HG02885 (cell line): ENCODE data around the gene ESF1.
"Not testable (repeated sequence)": the region's sequence is repeated elsewhere in the genome, so short reads cannot be mapped to it uniquely, and the experiment has no call there.

Experiments
- ATAC-seq: cut with Tn5 transposase; IDR thresholded peaks from one replicate; pipeline ENCODE4 v1.9.1; 2021; ENCODE audit warnings: mild to moderate bottlenecking; ENCODE audit not compliant: unreplicated experiment, poor library complexity

ESF1 gene

DNA sequence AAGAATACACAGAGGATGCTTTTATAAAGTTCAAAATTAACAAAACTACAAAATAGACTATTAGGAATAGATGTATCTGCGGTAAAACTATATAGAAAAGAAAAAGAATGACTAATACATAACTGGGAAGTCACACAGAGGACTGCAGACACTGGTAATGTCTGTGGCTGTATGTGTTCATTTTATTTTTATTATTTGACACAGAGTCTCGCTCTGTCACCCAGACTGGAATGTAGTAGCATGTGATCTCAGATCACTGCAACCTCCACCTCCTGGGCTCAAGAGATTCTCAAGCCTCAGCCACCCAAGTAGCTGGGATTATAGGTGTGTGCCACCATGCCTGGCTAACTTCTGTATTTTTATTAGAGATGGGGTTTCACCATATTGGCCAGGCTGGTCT is 38.9 kb downstream of the ESF1 start:
- ATAC-seq: no peak

DNA sequence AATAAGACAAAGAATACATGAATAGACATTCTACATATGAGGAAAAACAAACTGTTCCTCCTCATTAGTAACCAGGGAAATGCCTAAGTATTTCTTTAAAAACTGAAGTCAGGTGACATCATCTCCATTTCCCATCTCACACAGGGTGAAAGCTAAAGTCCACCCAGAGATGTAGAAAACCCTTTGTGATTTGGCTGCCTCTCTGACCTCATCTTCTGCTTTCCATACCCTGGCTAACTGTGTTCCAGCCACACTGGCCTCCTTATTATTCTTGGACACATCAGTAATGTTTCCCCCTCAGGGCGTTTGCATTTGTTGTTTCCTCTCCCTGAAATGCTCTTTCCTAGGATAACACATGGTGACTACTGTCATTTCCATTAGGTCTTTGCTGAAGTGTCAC is 40.4 kb downstream of the ESF1 start:
- no peak for ATAC-seq

DNA sequence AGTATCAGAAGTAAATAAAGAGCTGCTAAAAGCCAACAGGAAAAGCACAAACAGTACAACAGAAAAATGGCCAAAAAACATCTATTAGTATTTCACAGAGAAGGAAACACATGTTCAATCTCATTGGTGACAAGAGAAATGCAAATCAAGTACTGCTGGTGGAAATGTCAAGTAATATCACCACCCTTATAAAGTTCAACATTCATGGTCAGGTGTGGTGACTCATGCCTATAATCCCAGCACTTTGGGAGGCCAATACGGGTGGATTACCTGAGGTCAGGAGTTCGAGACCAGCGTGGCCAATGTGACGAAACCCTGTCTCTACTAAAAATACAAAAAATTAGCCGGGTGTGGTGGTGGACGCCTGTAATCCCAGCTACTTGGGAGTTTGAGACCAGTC is 42.8 kb downstream of the ESF1 start:
- ATAC-seq: no peak

DNA sequence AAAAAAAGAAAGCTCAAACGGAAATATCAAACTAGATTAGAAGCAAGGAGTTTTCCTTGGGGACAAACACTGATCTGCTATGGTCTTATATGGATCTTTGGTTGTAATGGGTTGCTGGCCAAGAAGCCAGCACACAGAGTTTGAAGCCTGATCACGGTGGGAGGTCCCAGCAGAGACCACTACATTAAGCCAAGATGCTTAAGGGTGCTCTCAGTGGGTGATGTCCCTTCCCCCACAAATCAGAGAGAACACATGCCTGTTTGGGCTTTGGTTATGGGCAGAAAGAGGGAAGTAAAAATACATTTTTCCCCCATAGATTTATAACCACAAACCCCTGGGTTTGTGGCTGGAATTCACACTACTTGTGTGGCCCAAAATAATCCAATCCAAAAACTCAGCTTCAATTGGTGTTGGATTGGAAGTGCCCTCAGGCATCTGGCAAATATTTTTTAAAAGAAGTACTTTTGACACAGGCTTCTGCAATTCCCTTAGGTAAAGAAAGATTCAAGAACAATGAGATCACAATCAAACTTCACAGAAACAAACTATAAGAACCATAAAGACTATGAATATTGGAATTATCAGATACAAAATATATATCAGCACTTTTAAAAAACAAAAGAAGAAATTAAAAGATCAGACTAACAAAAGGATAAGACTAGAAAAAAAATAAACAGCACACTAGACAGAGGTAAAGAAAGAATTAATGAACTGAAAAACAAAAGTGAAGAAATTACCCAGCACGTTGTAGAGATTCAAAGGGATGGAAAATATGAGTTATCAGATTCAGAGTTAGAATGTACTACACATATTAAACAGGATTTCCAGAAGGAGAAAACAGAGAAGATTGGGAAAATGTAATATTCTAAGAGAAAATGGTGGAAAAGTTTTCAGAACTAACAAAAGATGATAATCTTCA is 44.7 kb downstream of the ESF1 start:
- ATAC-seq: no peak

DNA sequence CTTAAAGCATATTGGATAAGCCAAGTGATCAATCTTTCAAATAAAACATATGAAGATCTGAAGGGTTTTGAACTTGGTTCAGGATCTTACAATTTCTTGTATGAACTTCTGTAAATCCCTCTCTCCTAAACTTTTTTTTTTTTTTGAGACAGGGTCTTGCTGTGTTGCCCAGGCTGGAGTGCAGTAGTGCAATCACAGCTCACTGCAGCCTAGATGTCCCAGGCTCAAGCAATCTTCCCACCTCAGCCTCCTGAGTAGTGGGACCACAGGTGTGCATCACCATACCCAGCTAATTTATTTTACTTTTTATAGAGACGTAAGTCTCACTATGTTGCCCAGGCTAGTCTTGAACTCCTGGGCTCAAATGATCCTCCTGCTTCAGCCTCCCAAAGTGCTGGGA is 46.5 kb downstream of the ESF1 start:
- ATAC-seq: not testable (repeated sequence)

DNA sequence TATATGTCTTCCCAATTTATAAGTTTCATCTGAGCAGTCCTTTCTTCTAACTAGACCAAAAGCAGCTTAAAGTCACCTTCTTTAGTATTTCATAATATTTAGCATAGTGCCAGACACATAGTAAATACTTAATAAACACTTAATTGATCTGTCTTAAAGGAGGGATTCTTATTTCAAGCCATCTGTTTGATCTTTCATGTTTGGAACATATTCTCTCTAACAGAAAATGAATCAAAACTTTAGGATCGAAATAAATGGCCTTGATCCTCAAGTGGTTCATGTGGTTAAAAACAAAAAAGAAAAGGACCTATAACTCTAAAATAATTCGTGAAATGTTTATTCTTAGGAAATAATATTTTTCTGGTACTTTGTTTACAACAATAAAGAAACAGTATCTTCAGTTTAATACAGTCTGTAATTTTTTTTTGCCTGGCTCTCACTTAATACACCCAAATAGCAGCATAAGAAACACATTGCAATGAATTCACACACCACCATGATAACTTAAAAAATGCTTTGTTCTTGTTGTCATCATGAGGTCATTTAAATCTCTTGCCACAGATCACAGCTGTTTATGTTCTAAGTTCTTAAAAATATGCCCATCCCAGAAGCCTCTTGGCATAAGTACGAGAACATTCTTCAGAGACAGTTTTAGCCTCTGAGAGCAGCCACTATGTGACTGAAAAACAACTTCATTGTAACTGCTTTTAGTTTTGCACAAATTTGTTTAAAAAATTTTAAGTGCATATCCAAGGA is 48.1 kb downstream of the ESF1 start:
- no peak for ATAC-seq

DNA sequence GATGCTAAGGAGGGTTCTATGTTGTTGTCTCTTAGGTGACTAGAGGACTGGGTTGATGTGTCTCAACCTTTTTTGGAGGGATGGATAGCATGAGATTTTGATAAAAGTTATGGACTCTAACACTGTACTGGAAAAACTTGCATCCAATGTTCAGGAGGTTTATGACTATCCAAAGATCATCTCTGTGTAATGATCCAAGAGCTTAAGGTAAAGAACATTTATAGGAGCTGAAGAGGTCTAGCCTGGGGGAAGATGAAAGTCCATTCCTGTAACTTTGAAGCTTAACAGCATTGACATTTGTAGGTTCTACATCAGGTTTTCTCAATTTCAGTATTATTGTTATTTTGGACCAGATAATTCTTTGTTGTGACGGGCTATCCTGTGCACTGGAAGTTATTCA is 48.9 kb downstream of the ESF1 start:
- ATAC-seq: no peak

DNA sequence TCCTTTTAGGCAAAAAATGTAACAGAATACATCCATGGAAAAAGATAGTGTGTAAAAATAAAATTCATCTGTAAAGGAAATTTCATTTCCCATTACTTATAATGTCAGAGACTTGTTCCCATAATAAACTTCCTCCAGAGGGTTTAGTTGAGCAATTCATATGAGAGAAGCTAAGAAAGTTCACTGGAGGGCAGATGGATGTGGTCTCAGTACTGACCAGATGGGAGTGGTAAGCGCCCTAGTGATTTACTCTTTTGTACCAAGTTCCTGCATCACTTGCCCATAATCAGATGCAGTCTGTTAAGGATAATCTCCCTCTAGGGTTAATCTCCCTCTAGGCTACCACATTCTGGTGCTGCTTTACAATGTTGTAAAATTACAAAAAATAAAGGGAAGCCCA is 61.7 kb downstream of the ESF1 start:
- no peak for ATAC-seq

DNA sequence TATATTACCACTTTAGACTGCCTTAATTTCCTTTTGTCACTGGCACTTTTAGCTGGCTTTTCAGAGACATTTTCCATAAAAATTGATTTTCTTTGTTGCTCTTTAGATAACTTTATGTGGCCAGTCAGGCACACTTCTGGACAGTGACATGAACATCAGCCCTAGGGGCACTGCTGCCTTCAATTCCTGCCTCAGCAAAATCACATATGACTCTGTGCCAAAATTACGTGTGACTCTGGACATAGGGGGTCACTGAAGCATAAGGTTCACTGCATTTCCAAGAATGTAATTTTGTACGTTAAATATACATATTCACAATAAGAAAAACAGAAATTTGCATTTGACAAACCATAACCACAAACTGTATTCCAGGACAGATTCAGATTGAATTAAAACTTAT is 66.5 kb downstream of the ESF1 start:
- peak; percentile 50 for ATAC-seq

DNA sequence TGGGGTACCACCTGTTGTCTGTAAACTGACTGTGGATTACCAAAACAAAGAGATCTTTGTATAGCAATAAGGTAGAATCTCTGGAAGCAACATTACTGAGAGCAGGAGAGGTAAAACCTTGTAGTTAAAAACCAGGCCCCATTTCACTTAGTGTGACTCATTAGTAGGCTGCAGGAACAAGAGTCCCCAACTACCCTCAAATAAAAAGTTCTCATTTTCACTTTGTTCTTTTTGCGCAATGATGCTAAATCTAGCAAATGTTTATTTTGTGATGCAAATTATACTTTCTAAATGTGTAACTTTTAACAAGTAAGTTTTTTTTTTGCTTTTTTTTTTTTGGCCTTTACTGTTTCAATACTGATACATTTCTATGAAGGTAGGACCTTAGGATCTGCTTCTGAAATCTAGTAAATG is 67.1 kb downstream of the ESF1 start:
- ATAC-seq: peak; percentile 96

DNA sequence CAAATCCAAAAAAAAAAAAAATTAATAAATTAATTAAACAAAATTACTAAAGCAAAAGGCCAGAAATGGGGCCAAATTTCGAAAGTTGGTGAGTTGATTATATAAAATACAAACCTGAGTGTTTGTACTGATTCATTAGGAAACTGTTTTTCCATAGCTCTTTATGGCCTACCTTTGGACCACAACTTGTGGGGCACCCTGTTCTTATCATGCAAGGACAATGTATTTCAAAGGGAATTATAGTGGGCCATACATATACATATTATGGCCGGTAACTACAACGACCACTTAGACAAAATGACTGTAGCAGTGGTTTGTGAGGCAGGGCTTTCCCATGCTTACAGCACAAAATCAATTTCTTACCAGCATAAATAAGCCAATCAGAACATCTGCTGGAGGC is 69.5 kb downstream of the ESF1 start:
- no peak for ATAC-seq

DNA sequence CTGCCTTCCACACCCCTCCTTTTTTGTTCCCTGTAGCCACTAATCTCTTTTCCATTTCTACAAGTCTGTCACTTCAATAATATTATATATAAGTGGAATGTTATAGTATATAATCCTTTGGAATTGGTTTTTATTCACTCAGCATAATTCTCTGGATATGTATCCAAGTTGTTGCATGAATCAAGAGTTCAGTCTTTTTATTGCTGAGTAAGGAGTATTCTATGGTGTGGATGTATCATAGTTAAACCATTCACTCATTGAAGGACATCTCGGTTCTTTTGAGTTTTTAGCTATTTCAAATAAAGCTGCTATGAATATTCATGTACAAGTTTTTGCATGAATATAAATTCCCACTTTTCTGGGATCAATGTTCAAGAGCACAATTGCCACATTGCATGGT is 76.5 kb downstream of the ESF1 start:
- ATAC-seq: no peak

DNA sequence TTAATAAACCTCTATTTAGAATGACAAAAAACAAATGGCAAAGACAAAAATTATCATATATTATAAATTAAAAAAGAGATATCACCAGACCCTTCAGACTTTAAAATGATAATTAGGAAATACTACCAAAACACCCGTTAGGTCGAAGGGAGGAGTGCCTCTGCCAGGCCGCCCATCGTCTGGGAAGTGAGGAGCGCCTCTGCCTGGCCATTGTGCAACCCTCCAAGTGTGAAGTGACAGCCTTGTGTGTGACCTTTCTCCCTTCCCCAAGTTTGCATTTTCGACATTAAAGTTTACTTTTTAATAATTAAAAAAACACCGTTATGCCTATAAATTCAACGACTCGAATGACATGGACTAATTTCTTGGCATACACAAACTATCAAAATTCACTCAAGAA is 81.5 kb downstream of the ESF1 start:
- ATAC-seq: no peak

DNA sequence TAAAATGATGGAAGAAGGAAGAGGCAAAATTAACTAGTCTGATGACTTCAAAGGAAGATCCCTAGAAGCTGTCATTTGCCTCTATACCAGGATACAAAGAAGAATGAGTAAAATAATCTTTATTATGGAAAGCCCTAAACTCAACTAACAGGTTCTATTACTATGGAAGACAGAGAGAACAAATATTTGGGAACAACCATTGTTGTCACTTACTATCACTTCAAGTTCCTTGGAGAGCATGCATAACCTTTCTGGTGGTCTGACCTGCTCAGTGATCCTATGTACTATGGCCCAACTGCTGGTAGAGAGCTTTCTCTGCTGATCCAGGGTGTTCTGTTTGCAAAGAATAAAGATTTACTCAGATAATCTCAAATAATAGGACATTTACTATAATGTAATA is 83.2 kb downstream of the ESF1 start:
- no peak for ATAC-seq

DNA sequence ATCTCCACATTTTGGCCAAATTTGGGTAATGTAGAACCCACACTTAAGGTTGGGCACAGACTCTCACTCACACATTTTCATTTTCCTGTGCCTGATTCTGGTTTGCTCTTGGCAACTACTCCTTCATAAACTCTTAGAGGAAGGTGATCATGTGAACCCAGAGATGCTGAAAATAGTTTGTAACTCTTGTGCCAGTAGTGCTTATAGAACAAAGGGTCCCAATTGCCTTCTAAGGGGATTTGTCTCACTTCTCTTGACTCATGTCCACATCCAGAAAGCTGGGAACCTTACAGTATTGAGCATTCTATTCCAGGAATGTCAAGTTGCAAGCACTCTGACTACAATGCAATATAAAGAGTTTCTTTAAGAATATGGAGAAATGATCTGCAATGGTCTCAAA is 84.0 kb downstream of the ESF1 start:
- no peak for ATAC-seq

DNA sequence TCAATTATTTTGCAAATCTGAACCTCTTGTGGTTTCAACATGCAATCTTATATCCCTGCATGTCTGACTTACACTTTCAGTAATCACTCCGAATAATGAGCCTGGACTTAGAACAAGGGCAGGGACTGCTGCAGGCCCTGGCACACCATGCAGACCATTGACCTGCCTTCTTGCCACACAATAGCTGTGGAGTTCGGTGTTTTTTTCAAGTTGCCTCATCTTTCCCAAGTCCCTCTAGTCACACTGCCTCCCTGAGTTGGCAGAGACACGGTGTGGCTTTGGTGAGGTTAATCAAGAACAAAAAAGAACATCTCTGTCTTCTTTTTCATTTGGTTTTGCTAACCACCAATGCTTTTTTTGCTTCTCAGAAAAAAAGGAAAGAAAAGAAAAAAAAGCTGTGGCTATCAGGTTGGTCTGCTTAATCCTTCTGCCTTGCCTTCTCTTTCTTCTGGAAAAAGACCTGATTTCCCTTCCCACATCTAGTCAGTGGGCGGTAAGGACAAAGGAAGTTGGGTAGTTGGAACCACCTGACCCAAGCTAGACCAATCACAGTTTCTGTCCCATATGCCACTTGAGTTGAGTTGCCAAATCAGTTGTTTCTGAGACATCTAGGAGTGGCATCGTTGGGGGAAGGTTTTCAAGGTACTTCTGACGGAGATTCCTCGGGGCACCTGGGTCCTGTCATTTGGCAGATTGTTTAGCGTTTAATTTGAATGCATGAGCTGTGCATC is 90.1 kb downstream of the ESF1 start:
- ATAC-seq: no peak

DNA sequence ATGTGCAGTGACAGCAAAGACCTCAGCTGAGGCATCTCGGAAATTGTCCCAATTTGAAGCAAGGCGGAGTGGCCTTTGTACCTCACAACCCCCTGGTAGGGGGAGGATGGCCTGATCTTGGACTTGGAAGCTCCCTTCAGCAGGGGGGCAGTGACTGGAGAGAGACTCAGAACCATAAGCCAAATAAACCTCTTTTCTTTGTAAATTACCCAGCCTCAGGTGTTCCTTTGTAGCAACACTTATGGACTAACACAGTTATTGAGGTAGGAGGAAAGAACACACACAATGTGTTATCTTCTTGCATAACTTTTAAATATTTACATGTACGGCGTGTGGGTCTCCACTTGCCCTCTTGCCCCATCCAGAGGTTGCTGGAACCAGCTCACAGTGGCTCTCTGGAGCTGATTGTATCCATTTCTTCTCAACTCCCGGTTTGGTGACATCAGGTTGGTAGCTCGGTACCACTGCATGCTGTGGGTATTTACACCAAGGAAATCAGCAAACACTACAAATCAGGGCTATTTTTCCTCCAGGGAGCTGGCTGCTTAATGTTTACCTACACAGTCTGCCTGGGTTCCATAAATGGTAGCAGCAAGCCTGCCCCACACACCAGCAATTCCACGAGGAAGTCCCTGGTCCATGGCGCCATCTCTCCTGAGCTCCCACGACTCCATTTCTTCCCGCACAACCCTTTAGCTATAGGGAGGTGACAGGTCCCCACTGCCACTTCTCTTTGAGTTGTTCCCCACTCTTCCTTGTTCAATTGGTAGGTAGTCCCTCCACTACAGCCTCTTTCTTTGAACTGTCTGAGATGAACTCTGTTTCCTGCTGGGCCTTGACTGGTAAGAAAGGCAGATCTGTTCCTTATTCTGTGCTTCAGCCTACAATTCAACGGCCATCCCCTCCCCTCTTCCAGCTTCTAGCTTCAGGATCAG is 91.7 kb downstream of the ESF1 start:
- no peak for ATAC-seq

DNA sequence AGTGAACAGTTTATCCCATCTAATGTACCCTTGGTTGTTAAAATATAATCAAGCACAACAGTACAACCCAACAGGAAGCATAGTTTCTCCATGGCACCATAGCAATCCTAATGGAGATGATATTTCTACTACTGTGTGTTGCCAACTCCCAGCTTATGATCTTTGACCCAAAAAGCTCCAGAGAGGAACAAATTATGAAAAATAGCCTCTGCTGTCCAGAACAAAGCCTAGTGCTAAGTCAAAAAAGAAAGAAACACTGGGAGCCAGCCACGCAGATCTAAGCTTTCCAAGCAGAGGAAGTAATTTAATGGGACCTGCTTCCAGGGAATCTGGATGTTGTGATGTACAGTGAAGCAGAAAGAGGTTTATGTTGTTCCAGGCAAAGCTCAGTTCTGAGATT is 93.8 kb downstream of the ESF1 start:
- no peak for ATAC-seq

DNA sequence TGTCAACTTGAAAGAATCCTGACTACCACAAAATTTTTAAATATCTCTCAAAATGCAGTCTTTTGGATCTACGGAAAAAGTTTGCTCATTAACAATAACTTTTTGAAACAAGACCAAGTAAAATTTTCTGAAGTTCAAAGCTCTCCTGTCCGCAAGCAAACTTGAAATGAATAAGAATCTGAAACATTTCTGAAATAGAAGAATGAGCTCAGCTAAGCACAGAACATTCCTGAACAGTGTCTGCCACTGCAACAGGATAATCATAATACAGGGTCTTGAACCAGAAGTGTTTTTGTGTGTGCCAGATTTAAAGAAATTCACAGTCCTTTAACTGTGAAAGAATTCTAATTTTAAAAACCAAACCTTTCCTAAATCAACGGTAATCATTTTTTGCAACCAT is 96.9 kb downstream of the ESF1 start:
- ATAC-seq: no peak

DNA sequence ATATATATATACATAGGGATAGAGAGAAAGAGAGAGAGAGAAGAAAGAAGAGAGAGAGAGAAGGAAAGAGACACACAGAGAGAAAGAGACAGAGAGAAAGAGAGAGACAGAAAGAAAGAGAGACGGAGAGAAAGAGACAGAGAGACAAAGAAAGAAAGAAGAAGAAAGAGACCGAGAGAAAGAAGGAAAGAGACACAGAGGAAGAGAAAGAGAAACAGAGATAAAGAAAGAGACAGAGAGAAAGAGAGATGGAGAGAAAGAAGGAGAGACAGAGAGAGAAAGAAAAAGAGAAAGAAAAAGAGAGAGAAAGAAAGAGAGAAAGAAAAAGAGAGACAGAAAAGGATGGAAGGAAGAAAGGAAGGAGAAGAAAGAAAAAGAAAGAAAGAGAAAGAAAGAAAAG is 99.1 kb downstream of the ESF1 start:
- ATAC-seq: no peak
